H1 (cell line): ENCODE data around the gene COX17. TPM values are rescaled to one million over a fixed set of nuclear protein-coding genes. Genes with fewer than 3 reads are reported as not detected.

ENCODE experiments used
- CTCF ChIA-PET: fragments of 300-600 bp; sonication (Branson Sonifier 250); formaldehyde crosslinking; loops from one replicate; lab custom pipeline; 2021; ENCODE audit not compliant: partially characterized antibody; lab: Charles Lee
- POLR2A ChIA-PET: fragments of 300-600 bp; sonication (Branson Sonifier 250); formaldehyde crosslinking; loops from one replicate; lab custom pipeline; 2021; ENCODE audit warnings: inconsistent platforms; ENCODE audit not compliant: partially characterized antibody; lab: Charles Lee
- DNase-seq, 2 experiments: peaks; one replicate each; pipeline versions ENCODE4 v3.0.0 to v3.0.0-alpha.2; 2010 to 2022; ENCODE audit warnings: low spot score in 2 of 2, low read depth in 1 of 2, mixed read lengths in 1 of 2
- FAIRE-seq: peaks from 2 replicates; lab custom pipeline; 2011; peaks lifted over from hg19 to GRCh38; lab: Jason Lieb, UNC
- H2AFZ ChIP-seq: 2 replicates; pipeline ENCODE4 v1.8.1; 2012; ENCODE audit warnings: low read length, inconsistent platforms
- H2AK5ac ChIP-seq: 2 replicates; pipeline ENCODE4 v1.6.1; 2013; ENCODE audit warnings: low read depth, low read length
- H2BK120ac ChIP-seq: replicated peaks from 2 replicates; pipeline ENCODE3; 2013; ENCODE audit warnings: low read depth, low read length, inconsistent platforms
- H2BK12ac ChIP-seq: 2 replicates; pipeline ENCODE4 v1.6.1; 2013; ENCODE audit warnings: low read depth, low read length
- H2BK15ac ChIP-seq: 2 replicates; pipeline ENCODE4 v1.6.1; 2013; ENCODE audit warnings: low read length
- H2BK20ac ChIP-seq: 2 replicates; pipeline ENCODE4 v1.6.1; 2013; ENCODE audit warnings: low read length
- H2BK5ac ChIP-seq: 2 replicates; pipeline ENCODE4 v1.6.1; 2013; ENCODE audit warnings: low read depth, low read length
- H3K14ac ChIP-seq: 2 replicates; pipeline ENCODE4 v1.6.1; 2013; ENCODE audit warnings: inconsistent platforms; ENCODE audit not compliant: insufficient read length
- H3K18ac ChIP-seq: 2 replicates; pipeline ENCODE4 v1.6.1; 2013; ENCODE audit warnings: low read length; ENCODE audit errors: extremely low read depth
- H3K23ac ChIP-seq: 2 replicates; pipeline ENCODE4 v1.6.1; 2013; ENCODE audit warnings: inconsistent platforms; ENCODE audit not compliant: insufficient read length
- H3K23me2 ChIP-seq: 2 replicates; pipeline ENCODE4 v1.6.1; 2013; ENCODE audit warnings: low read depth, low read length
- H3K27ac ChIP-seq: 2 replicates; pipeline ENCODE4 v1.6.1; 2011; ENCODE audit warnings: low read depth, low read length, inconsistent platforms
- H3K27me3 ChIP-seq, 4 experiments: replicated peaks in 1 of 4; 1 replicate in 1 of 4; 2 replicates in 3 of 4; pipeline versions ENCODE4 v1.6.1 to v1.8.1; 2011 to 2013; ENCODE audit warnings: low read length in 3 of 4, mild to moderate bottlenecking in 3 of 4, inconsistent platforms in 2 of 4, mixed read lengths in 2 of 4, moderate library complexity in 1 of 4; ENCODE audit not compliant: control insufficient read depth in 3 of 4, insufficient read depth in 3 of 4; ENCODE audit errors: extremely low read depth in 1 of 4
- H3K36me3 ChIP-seq, 4 experiments: 2 replicates each; pipeline versions ENCODE4 v1.6.1 to v1.8.1; 2011 to 2013; ENCODE audit warnings: mild to moderate bottlenecking in 4 of 4, low read length in 3 of 4, moderate library complexity in 2 of 4, control low read depth in 1 of 4, inconsistent platforms in 1 of 4; ENCODE audit not compliant: insufficient read depth in 4 of 4, control insufficient read depth in 2 of 4
- H3K4ac ChIP-seq: replicated peaks from 2 replicates; pipeline ENCODE3; 2013; ENCODE audit warnings: low read length, low read depth, mixed read lengths, inconsistent platforms; ENCODE audit not compliant: insufficient read length
- H3K4me1 ChIP-seq, 4 experiments: replicated peaks in 1 of 4; 1 replicate in 1 of 4; 2 replicates in 3 of 4; pipeline versions ENCODE4 v1.6.1 to v1.8.1; 2011 to 2013; ENCODE audit warnings: low read length in 3 of 4, inconsistent platforms in 2 of 4, mixed read lengths in 1 of 4; ENCODE audit not compliant: insufficient read depth in 4 of 4, control insufficient read depth in 3 of 4
- H3K4me2 ChIP-seq, 2 experiments: 2 replicates each; pipeline versions ENCODE4 v1.6.1 to v1.8.1; 2011 to 2013; ENCODE audit warnings: low read depth in 2 of 2, low read length in 2 of 2, control low read depth in 1 of 2, inconsistent platforms in 1 of 2, mild to moderate bottlenecking in 1 of 2; ENCODE audit not compliant: insufficient read depth in 1 of 2
- H3K4me3 ChIP-seq, 4 experiments: fragments of 200-600, 300-600 bp in 1 of 4; sonication (generic), shearing (Covaris generic), sonication (Bioruptor Twin) in 1 of 4; 2 replicates each; pipeline versions ENCODE4 v1.5.1 to v1.8.1; 2011 to 2016; ENCODE audit warnings: low read length in 4 of 4, low read depth in 3 of 4, control low read depth in 2 of 4, inconsistent platforms in 2 of 4, mild to moderate bottlenecking in 2 of 4, mixed read lengths in 1 of 4, moderate library complexity in 1 of 4; ENCODE audit not compliant: insufficient read depth in 2 of 4; ENCODE audit errors: extremely low read depth in 1 of 4
- H3K56ac ChIP-seq: replicated peaks from 2 replicates; pipeline ENCODE3; 2013; ENCODE audit warnings: low read depth, mild to moderate bottlenecking, mixed read lengths, low read length, inconsistent platforms; ENCODE audit not compliant: insufficient read length
- H3K79me1 ChIP-seq: 2 replicates; pipeline ENCODE4 v1.6.1; 2013; ENCODE audit warnings: low read depth, low read length, control low read depth
- H3K79me2 ChIP-seq, 2 experiments: 2 replicates each; pipeline versions ENCODE4 v1.6.1 to v1.8.1; 2012 to 2013; ENCODE audit warnings: low read length in 2 of 2, mild to moderate bottlenecking in 2 of 2, inconsistent platforms in 1 of 2; ENCODE audit not compliant: insufficient read depth in 2 of 2, control insufficient read depth in 1 of 2
- H3K9ac ChIP-seq, 4 experiments: replicated peaks in 1 of 4; 1 replicate in 1 of 4; 2 replicates in 3 of 4; pipeline versions ENCODE4 v1.6.1 to v1.8.1; 2011 to 2013; ENCODE audit warnings: low read depth in 3 of 4, low read length in 3 of 4, control low read depth in 2 of 4, mild to moderate bottlenecking in 2 of 4, moderate library complexity in 2 of 4, inconsistent platforms in 1 of 4; ENCODE audit errors: extremely low read depth in 1 of 4
- H3K9me3 ChIP-seq, 2 experiments: 2 replicates each; pipeline versions ENCODE4 v1.6.1 to v1.8.1; 2012 to 2013; ENCODE audit warnings: mild to moderate bottlenecking in 2 of 2, moderate library complexity in 2 of 2, control low read depth in 1 of 2, inconsistent platforms in 1 of 2, low read depth in 1 of 2, low read length in 1 of 2, mixed read lengths in 1 of 2; ENCODE audit not compliant: insufficient read depth in 2 of 2
- H4K20me1 ChIP-seq, 2 experiments: replicated peaks in 1 of 2; 2 replicates each; pipeline versions ENCODE3 to v1.8.1; 2011 to 2013; ENCODE audit warnings: inconsistent platforms in 2 of 2, low read length in 2 of 2, mild to moderate bottlenecking in 1 of 2; ENCODE audit not compliant: insufficient read depth in 2 of 2, control insufficient read depth in 1 of 2
- H4K5ac ChIP-seq: 2 replicates; pipeline ENCODE4 v1.6.1; 2013; ENCODE audit warnings: low read length, low read depth, mixed read lengths, inconsistent platforms; ENCODE audit not compliant: insufficient read length
- H4K8ac ChIP-seq: 2 replicates; pipeline ENCODE4 v1.8.0; 2013; ENCODE audit warnings: mild to moderate bottlenecking, moderate library complexity, low read length, inconsistent platforms; ENCODE audit not compliant: insufficient read depth; ENCODE audit errors: extremely low read depth
- H4K91ac ChIP-seq: replicated peaks from 2 replicates; pipeline ENCODE3; 2013; ENCODE audit warnings: low read length, mixed read lengths, inconsistent platforms; ENCODE audit not compliant: insufficient read length
- PHF8 ChIP-seq: fragments of 200-600 bp; sonication (generic); conservative IDR thresholded peaks from 2 replicates; pipeline ENCODE4 v1.7.1; 2012; ENCODE audit warnings: low read depth, mild to moderate bottlenecking, inconsistent platforms, low read length, moderate library complexity
- WGBS, 2 experiments: shearing (Covaris generic) in 1 of 2; methylation state at CpG; one replicate each; pipeline versions ENCODE4 v1.1.6 to v1.1.7; 2013 to 2015; ENCODE audit warnings: low lambda C conversion rate in 2 of 2, mixed read lengths in 2 of 2, inconsistent platforms in 1 of 2, low coverage in 1 of 2, missing lambda C conversion rate in 1 of 2; ENCODE audit not compliant: insufficient replicate concordance in 2 of 2, insufficient coverage in 1 of 2, insufficient read length in 1 of 2; ENCODE audit errors: extremely low coverage in 1 of 2, missing lambda C conversion rate in 1 of 2; 5-methylcytosine and 5-hydroxymethylcytosine counted together
- polyA plus RNA-seq, 7 experiments: library from polyadenylated mRNA; depleted of rRNA in 3 of 7; stranded (reverse) in 5 of 7; unstranded in 2 of 7; fragments of >200 nt in 5 of 7; fragments of 200-250 nt in 2 of 7; gene quantifications; 1 replicate in 5 of 7; 2 replicates in 1 of 7; 4 replicates in 1 of 7; pipeline versions ENCODE4 v1.2.1 to v1.2.3, GENCODE V29; 2011 to 2013; ENCODE audit warnings: missing spikeins in 2 of 7, mixed read lengths in 2 of 7
- total RNA-seq: library from RNA; stranded (reverse); fragmentation: NEBNext Ultra II Directional; extraction: Animal tissue kit (Norgen Biotek cat#: 25700); gene quantifications from 2 replicates; pipeline ENCODE4 v1.2.1, GENCODE V29; 2021

Gene COX17
- total and polyA plus RNA-seq, 2 of the 8 experiments (the other 6 are each of a cell fraction or from before 2014, with no cell fraction given): 34.2 to 43.0 TPM

DNA sequence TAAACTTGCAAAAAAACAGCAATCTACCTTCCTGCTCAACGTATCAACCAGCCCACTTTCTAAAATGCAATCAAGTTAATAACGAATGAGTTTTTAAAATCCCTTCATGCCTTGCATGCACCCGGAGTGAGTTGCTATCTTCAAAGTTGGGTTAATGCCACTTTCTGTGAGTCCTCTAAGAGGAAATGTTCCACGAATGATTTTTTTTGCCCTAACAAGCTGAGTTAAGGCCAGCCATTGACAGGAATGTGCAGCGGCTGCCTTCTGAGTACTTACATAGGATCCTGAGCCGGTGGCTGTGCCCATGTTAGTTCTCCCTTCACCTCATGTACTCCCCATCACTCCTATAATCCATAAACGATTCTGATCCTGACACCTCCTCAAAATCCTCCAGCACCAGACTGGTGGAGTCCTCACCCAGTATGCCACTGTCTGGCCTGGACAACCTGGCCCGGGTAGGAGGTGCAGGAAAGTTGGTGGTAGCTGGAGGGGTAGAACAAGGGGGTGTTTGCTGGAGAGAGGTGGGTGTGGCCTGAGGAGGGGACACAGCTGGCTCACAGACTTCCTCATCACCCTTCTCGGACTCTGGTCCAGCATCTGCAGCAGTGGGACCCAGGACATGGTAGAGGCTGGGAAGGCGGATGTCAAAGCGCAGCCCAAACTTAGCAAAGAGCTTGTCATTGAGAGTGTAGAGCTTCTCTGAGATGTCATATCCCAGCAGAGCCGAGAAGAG is 29.2 kb downstream of the COX17 start:
- no peak overlapping the region for H4K8ac ChIP-seq
- H4K20me1 ChIP-seq: no peaks in the 10 kb centered on the region
- no peaks in the 10 kb centered on the region for H3K79me2 ChIP-seq
- no peak overlapping the region for H3K23ac ChIP-seq
- H3K9ac ChIP-seq: no peak overlapping the region
- no peak overlapping the region; a peak in 1 of 4 replicates for H3K4me2 ChIP-seq
- peak overlapping the region; percentile 54; the same call in 1 of the 2 replicates for H2AFZ ChIP-seq
- H4K91ac ChIP-seq: no peak overlapping the region
- H2BK5ac ChIP-seq: no peak overlapping the region
- H3K4ac ChIP-seq: no peak overlapping the region
- ChIA-PET POLR2A (interaction anchor here (1.4 to 1.6 kb wide), 2 partner anchors 13 to 28 kb away, joined by 4 read pairs; partner anchors contain the start of gene POPDC2), CTCF (interaction anchor here (0.6 to 3.0 kb wide), 6 partner anchors 10 to 47 kb away, joined by 3 to 10 read pairs (median 4); no protein-coding TSS in a partner anchor)
- no peak overlapping the region for H2BK120ac ChIP-seq
- H3K4me1 ChIP-seq: peaks cover 0 to 7% (median 2%) of the 10 kb centered on the region in 4 experiments; a peak in 3 of 7 replicates
- no peaks in the 10 kb centered on the region for H3K79me1 ChIP-seq
- H3K36me3 ChIP-seq: no peaks in the 10 kb centered on the region
- no peak overlapping the region for H2BK12ac ChIP-seq
- no peak overlapping the region for H3K27ac ChIP-seq
- FAIRE-seq: no peak
- WGBS, 2 experiments: 81% methylated on average over 12 of the region's 12 CpGs; no CpG with 5 or more reads in 1 of the 2 experiments
- H3K27me3 ChIP-seq: no peaks in the 10 kb centered on the region
- no peak overlapping the region for H3K14ac ChIP-seq
- H2BK15ac ChIP-seq: no peak overlapping the region
- 0 out of 2 replicates have a peak overlapping the region, but pooled peaks have one; percentile 64 for H2BK20ac ChIP-seq
- no peak overlapping the region for H4K5ac ChIP-seq
- no peak overlapping the region for H2AK5ac ChIP-seq
- H3K23me2 ChIP-seq: no peaks in the 10 kb centered on the region
- no peak overlapping the region for H3K18ac ChIP-seq
- no peak overlapping the region for H3K56ac ChIP-seq
- no peaks in the 10 kb centered on the region for H3K9me3 ChIP-seq
- no peak overlapping the region for H3K4me3 ChIP-seq
- DNase-seq: no peak
- TF ChIP-seq PHF8: no peak
